Endothelial cell of umbilical vein (primary cell): ENCODE measurements around the gene RNASEH2B. TPM values are rescaled to one million over a fixed set of nuclear protein-coding genes. Genes with fewer than 3 reads are reported as not detected.

Experiments
- BruUV-seq: library from RNA; stranded (reverse); fragments of 400-500 nt; replicated peaks from 2 replicates; lab custom pipeline; 2021; lab: Mats Ljungman, UMichigan
- CTCF ChIA-PET: fragments of 300-600, 350-600 bp; sonication (Branson Sonifier 250); formaldehyde crosslinking; loops from one replicate; lab custom pipeline; 2021; ENCODE audit warnings: antibody characterized with exemption, inconsistent platforms; lab: Charles Lee
- POLR2A ChIA-PET: fragments of 300-600, 350-600 bp; sonication (Branson Sonifier 250); formaldehyde crosslinking; loops from one replicate; lab custom pipeline; 2021; ENCODE audit warnings: antibody characterized with exemption, inconsistent platforms; lab: Charles Lee
- DNase-seq: peaks from one replicate; pipeline ENCODE4 v3.0.0-alpha.2; 2011; ENCODE audit warnings: low read depth, low spot score
- FAIRE-seq: peaks from 2 replicates; lab custom pipeline; 2011; peaks lifted over from hg19 to GRCh38; lab: Jason Lieb, UNC
- H2AFZ ChIP-seq: 2 replicates; pipeline ENCODE4 v1.6.0; 2012; ENCODE audit warnings: low read depth, low read length, control low read depth, inconsistent platforms
- H3K27ac ChIP-seq: 2 replicates; pipeline ENCODE4 v1.5.1; 2011; ENCODE audit warnings: low read depth, mild to moderate bottlenecking, control low read depth, low read length, moderate library complexity; ENCODE audit not compliant: insufficient read depth
- H3K27me3 ChIP-seq, 2 experiments: 2 replicates each; pipeline versions ENCODE4 v1.6.0 to v1.6.1; 2011; ENCODE audit warnings: low read length in 2 of 2, mixed read lengths in 1 of 2; ENCODE audit not compliant: control insufficient read depth in 2 of 2, insufficient read depth in 2 of 2
- H3K36me3 ChIP-seq, 2 experiments: 2 replicates in 1 of 2; 3 replicates in 1 of 2; pipeline ENCODE4 v1.5.1; 2011; ENCODE audit warnings: low read length in 2 of 2, mild to moderate bottlenecking in 1 of 2, moderate library complexity in 1 of 2; ENCODE audit not compliant: control insufficient read depth in 2 of 2, insufficient read depth in 2 of 2; ENCODE audit errors: extremely low read depth in 1 of 2
- H3K4me1 ChIP-seq: 3 replicates; pipeline ENCODE4 v1.5.1; 2011; ENCODE audit warnings: mild to moderate bottlenecking, low read length; ENCODE audit not compliant: control insufficient read depth, insufficient read depth; ENCODE audit errors: extremely low read depth
- H3K4me2 ChIP-seq: 2 replicates; pipeline ENCODE4 v1.6.1; 2011; ENCODE audit warnings: low read length, control low read depth, mixed read lengths; ENCODE audit not compliant: insufficient read depth
- H3K4me3 ChIP-seq, 3 experiments: fragments of 200-600 bp in 1 of 3; sonication (generic), shearing (Covaris generic) in 1 of 3; replicated peaks in 1 of 3; 2 replicates each; pipeline ENCODE4 v1.5.1; 2011 to 2016; ENCODE audit warnings: control low read depth in 3 of 3, low read length in 3 of 3, mild to moderate bottlenecking in 2 of 3, inconsistent platforms in 1 of 3, low read depth in 1 of 3, moderate library complexity in 1 of 3; ENCODE audit not compliant: insufficient read depth in 1 of 3
- H3K79me2 ChIP-seq: 2 replicates; pipeline ENCODE4 v1.6.0; 2012; ENCODE audit warnings: low read length, inconsistent platforms; ENCODE audit not compliant: control insufficient read depth, insufficient read depth
- H3K9ac ChIP-seq: replicated peaks from 2 replicates; pipeline ENCODE3; 2011; ENCODE audit warnings: low read length, control low read depth; ENCODE audit not compliant: insufficient read depth; ENCODE audit errors: extremely low read depth
- H3K9me1 ChIP-seq: replicated peaks from 3 replicates; pipeline ENCODE4 v1.6.0; 2011; ENCODE audit warnings: mild to moderate bottlenecking, low read length; ENCODE audit not compliant: control insufficient read depth, insufficient read depth; ENCODE audit errors: extremely low read depth
- H3K9me3 ChIP-seq: replicated peaks from 2 replicates; pipeline ENCODE4 v1.5.1; 2012; ENCODE audit warnings: low read length, inconsistent platforms; ENCODE audit not compliant: control insufficient read depth, insufficient read depth
- H4K20me1 ChIP-seq: replicated peaks from 2 replicates; pipeline ENCODE3; 2011; ENCODE audit warnings: mild to moderate bottlenecking, low read length; ENCODE audit not compliant: control insufficient read depth, insufficient read depth; ENCODE audit errors: extremely low read depth
- CTCF ChIP-seq, 2 donors: IDR thresholded peaks; 1 replicate in 1 of 2; 2 replicates in 1 of 2; pipeline ENCODE4 v1.5.1; 2011; ENCODE audit warnings: low read length in 2 of 2, mild to moderate bottlenecking in 2 of 2, moderate library complexity in 2 of 2, control low read depth in 1 of 2, inconsistent platforms in 1 of 2, low read depth in 1 of 2; ENCODE audit not compliant: insufficient read depth in 1 of 2; ENCODE audit errors: extremely low read depth in 1 of 2
- EZH2 ChIP-seq: IDR thresholded peaks from 2 replicates; pipeline ENCODE4 v1.6.1; 2012; ENCODE audit warnings: borderline replicate concordance, low read depth, mild to moderate bottlenecking, moderate library complexity, low read length, inconsistent platforms; ENCODE audit not compliant: severe bottlenecking
- FOS ChIP-seq: IDR thresholded peaks from 2 replicates; pipeline ENCODE4 v1.6.1; 2011; ENCODE audit warnings: mild to moderate bottlenecking, low read length, moderate library complexity, borderline replicate concordance; ENCODE audit not compliant: insufficient read depth
- GATA2 ChIP-seq: IDR thresholded peaks from 2 replicates; pipeline ENCODE4 v1.7.0; 2011; ENCODE audit warnings: low read depth, mild to moderate bottlenecking, moderate library complexity, mixed read lengths, low read length; ENCODE audit not compliant: insufficient read length, insufficient read depth
- JUN ChIP-seq: IDR thresholded peaks from 2 replicates; pipeline ENCODE4 v1.6.1; 2011; ENCODE audit warnings: borderline replicate concordance, low read depth; ENCODE audit not compliant: insufficient read length, insufficient read depth
- MAX ChIP-seq: IDR thresholded peaks from 2 replicates; pipeline ENCODE4 v1.6.1; 2011; ENCODE audit not compliant: insufficient read depth, insufficient read length
- MYC ChIP-seq: IDR thresholded peaks from one replicate; pipeline ENCODE4 v1.6.1; 2011; ENCODE audit warnings: mild to moderate bottlenecking, low read depth, low read length
- POLR2A ChIP-seq: IDR thresholded peaks from 2 replicates; pipeline ENCODE4 v1.6.1; 2012; ENCODE audit warnings: low read depth, mild to moderate bottlenecking, control low read depth, low read length
- POLR2AphosphoS5 ChIP-seq: IDR thresholded peaks from 2 replicates; pipeline ENCODE4 v1.6.1; 2012; ENCODE audit warnings: low read depth, mild to moderate bottlenecking, control low read depth, low read length, moderate library complexity; ENCODE audit not compliant: insufficient read depth
- dilution Hi-C: fragments of 300-500 bp; cut with MboI; formaldehyde crosslinking; loops from one replicate; pipeline ENCODE4 v1.15.0; 2019; ENCODE audit warnings: low sequenced_read_pairs; ENCODE audit not compliant: extremely low pct_ligation_motif_present
- intact Hi-C: fragments of 100-400 bp; cut with micrococcal nuclease; formaldehyde crosslinking; loops from one replicate; pipeline ENCODE4 v1.10.0; 2022
- polyA plus RNA-seq, 4 experiments: library from polyadenylated mRNA; depleted of rRNA in 3 of 4; stranded (reverse) in 3 of 4; unstranded in 1 of 4; fragments of >200 nt; gene quantifications; 2 replicates each; pipeline versions ENCODE4 v1.2.1 to v1.2.3, GENCODE V29; 2011 to 2012; ENCODE audit warnings: missing spikeins in 1 of 4
- total RNA-seq: library from RNA; stranded (reverse); gene quantifications from 2 replicates; pipeline ENCODE4 v1.2.3, GENCODE V29; 2021

RNASEH2B gene
- total and polyA plus RNA-seq, 2 donors (not counting 3 experiments of a cell fraction or from before 2014, with no cell fraction given): 8.9 to 25.1 TPM

GRCh38 chr13:50998326-50998725, 88.7 kb downstream of the RNASEH2B start:
- Histone ChIP-seq H3K36me3 (no peaks in the 10 kb centered on the region), H3K9me1 (no peaks in the 10 kb centered on the region), H3K4me1 (no peaks in the 10 kb centered on the region), H3K79me2 (no peaks in the 10 kb centered on the region), H3K27ac (no peak overlapping the region), H4K20me1 (no peaks in the 10 kb centered on the region), H3K4me3 (no peak overlapping the region), H2AFZ (no peak overlapping the region), H3K27me3 (peaks cover 4 to 6% of the 10 kb centered on the region in 2 experiments), H3K4me2 (no peak overlapping the region), H3K9ac (no peak overlapping the region), H3K9me3 (no peaks in the 10 kb centered on the region)
- TF ChIP-seq JUN (no peak), CTCF (IDR thresholded peaks at IDR 0.05; ENCODE audit: extremely low read depth in 1 of 2, insufficient read depth in 1 of 2, low read depth in 1 of 2, low read length in 2 of 2) (no peak), MYC (no peak), POLR2A (no peak), FOS (no peak), GATA2 (no peak), EZH2 (no peak), POLR2AphosphoS5 (no peak), MAX (no peak)
- POLR2A ChIA-PET: no interaction called here
- no TSS peak for BruUV-seq
- FAIRE-seq: no peak
- CTCF ChIA-PET: no interaction called here
- dilution Hi-C loops (no loop called here), intact Hi-C loops (no loop called here)
- DNase-seq: no peak
